GM21526 (cell line): ENCODE results near the gene KIF1B.

ENCODE experiments used
- ATAC-seq: cut with Tn5 transposase; IDR thresholded peaks from one replicate; pipeline ENCODE4 v1.9.1; 2021; ENCODE audit warnings: moderate library complexity; ENCODE audit not compliant: unreplicated experiment, low FRiP score

The KIF1B gene

GRCh38 chr1:10379101-10379620 is 168.8 kb downstream of the KIF1B start:
- ATAC-seq = no peak

GRCh38 chr1:10379676-10380075 is 169.3 kb downstream of the KIF1B start:
- no peak for ATAC-seq

GRCh38 chr1:10380594-10381275 is 170.4 kb downstream of the KIF1B start:
- no peak for ATAC-seq

- ATAC-seq = no peak
Observed at GRCh38 chr1:10383630-10384029, 173.3 kb downstream of the KIF1B start.

- no peak for ATAC-seq
Observed at GRCh38 chr1:10384219-10384618, 173.8 kb downstream of the KIF1B start.

- no peak for ATAC-seq
Observed at GRCh38 chr1:10386761-10387676, 176.6 kb downstream of the KIF1B start.

- ATAC-seq = no peak
Observed at GRCh38 chr1:10387677-10388386, 177.5 kb downstream of the KIF1B start.

- no peak for ATAC-seq
Observed at GRCh38 chr1:10388387-10388715, 178.0 kb downstream of the KIF1B start.

GRCh38 chr1:10389271-10389973 is 179.1 kb downstream of the KIF1B start:
- ATAC-seq = no peak

GRCh38 chr1:10396870-10397269 is 186.5 kb downstream of the KIF1B start:
- ATAC-seq = no peak

- no peak for ATAC-seq
Observed at GRCh38 chr1:10398278-10398733, 187.9 kb downstream of the KIF1B start.

GRCh38 chr1:10398734-10399443 is 188.5 kb downstream of the KIF1B start, which contains the start of gene PGD:
TSS of gene PGD (plus strand) at chr1:10399064. CDS start at chr1:10399118, 54 bp downstream.
- peak; percentile 89 for ATAC-seq

GRCh38 chr1:10399444-10399941 is 189.1 kb downstream of the KIF1B start:
- ATAC-seq = no peak

GRCh38 chr1:10400013-10400412 is 189.6 kb downstream of the KIF1B start:
- no peak for ATAC-seq

- ATAC-seq = no peak
Observed at GRCh38 chr1:10401281-10401680, 190.9 kb downstream of the KIF1B start.

- no peak for ATAC-seq
Observed at GRCh38 chr1:10402729-10403274, 192.4 kb downstream of the KIF1B start.

- ATAC-seq = no peak
Observed at GRCh38 chr1:10407201-10407600, 196.8 kb downstream of the KIF1B start.

- no peak for ATAC-seq
Observed at GRCh38 chr1:10415211-10415930, 205.0 kb downstream of the KIF1B start.
